T follicular helper cell (primary cell): ENCODE results near the gene PRMT1.

Experiments used
- DNase-seq: peaks from one replicate; pipeline ENCODE4 v3.0.0-alpha.2; 2020; ENCODE audit warnings: low read depth

Gene PRMT1

GRCh38 chr19:49651029-49651819 lies 25.8 kb upstream of the PRMT1 start:
- DNase-seq = no peak

- no peak for DNase-seq
These were observed 25.1 kb upstream of the PRMT1 start for GRCh38 chr19:49651820-49652550.

GRCh38 chr19:49652551-49653465 lies 24.3 kb upstream of the PRMT1 start:
- no peak for DNase-seq

DNA sequence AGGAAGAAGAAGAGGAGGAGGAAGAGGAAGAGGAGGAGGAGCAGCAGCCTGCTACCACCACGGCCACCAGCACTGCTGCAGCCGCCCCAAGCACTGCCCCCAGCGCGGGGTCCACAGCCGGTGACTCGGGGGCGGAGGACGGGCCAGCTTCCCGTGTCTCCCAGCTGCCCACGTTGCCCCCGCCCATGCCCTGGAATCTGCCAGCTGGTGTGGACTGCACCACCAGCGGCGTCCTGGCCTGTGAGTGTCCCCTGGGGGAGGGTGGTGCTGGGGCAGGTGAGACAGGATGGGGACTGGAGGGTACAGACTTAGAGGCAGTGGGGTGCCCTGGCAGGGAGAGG lies 23.6 kb upstream of the PRMT1 start:
- no peak for DNase-seq

DNA sequence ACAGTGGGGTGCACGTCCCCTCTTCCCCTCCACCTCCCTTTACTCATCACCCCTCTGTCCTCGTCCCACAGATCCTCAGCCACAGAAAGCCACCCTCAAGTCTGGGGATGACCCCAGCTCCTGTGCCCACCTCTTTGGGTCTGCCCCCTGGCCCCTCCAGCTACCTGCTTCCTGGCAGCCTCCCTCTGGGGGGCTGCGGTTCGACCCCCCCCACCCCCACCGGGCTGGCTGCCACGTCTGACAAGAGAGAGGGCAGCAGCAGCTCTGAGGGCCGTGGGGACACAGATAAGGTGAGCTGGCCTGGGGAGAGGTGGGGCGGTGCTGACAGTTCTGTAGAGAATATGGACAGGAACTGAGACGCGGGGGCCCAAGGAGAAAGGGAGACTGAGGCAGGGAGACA lies 22.5 kb upstream of the PRMT1 start:
- no peak for DNase-seq

DNA sequence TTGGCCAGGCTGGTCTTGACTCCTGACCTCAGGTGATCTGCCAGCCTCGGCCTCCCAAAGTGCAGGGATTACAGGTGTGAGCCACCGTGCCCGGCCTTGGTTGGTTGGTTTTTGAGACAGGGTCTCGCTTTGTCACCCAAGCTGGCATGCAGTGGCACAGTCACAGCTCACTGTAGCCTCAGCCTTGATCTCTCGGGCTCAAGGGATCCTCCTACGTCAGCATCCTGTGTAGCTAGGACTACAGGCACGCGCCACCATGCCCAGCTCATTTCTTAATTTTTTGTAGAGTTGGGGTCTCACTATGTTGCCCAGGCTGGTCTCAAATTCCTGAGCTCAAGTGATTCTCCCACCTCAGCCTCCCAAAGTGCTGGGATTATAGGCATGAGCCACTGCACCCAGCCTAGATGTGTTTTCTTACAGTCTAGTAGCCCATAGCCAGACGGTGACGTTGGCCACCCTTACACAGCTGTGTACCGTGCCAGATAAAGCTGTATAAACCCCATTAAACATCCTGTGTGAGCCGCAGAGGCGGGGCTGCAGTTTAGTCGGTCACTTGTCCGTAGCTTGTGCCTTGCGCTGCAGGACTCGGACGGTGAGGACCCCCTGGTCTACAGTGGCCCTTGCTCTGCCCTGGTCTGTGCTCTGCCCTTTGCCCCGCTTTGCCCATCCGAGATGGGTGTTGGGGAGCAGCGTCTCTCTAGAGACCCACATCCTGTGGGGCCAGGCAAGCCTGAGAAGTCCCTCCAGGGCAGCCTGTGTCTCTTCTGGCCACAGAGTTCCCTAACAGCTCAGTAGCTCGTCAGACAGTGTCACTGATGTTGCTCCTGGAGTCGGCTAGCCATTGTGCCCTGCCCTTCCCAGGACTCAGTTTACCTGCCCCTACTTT lies 21.3 kb upstream of the PRMT1 start:
- no peak for DNase-seq

DNA sequence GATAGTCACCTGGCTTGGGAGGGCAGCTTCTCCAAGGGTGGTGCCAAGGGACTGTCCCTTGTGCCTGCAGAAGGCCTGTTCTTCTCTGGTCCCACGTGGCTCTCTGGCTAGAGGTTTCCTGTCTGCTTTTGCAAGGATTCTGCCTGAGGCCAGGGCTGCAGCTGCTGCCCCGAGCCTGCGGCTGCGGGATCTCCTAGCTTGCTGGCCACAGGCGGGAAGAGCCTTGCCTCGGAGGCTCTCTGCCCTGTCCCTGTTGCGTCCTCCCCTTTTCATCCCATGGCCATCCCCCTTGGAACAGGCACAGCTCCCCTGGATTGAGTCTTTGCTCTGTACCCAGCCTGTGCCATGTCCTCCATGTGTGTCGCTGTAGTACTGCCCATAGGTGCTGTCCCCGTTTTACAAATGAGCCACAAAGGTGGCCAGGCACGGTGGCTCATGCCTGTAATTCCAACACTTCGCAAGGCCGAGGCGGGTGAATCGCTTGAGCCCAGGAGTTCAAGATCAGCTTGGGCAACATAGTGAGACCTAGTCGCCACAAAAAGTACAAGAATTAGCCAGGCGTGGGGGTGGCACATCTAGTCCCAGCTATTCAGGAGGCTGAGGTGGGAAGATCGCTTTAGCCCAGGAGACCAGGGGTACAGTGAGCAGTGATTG lies 20.5 kb upstream of the PRMT1 start:
- no peak for DNase-seq

DNA sequence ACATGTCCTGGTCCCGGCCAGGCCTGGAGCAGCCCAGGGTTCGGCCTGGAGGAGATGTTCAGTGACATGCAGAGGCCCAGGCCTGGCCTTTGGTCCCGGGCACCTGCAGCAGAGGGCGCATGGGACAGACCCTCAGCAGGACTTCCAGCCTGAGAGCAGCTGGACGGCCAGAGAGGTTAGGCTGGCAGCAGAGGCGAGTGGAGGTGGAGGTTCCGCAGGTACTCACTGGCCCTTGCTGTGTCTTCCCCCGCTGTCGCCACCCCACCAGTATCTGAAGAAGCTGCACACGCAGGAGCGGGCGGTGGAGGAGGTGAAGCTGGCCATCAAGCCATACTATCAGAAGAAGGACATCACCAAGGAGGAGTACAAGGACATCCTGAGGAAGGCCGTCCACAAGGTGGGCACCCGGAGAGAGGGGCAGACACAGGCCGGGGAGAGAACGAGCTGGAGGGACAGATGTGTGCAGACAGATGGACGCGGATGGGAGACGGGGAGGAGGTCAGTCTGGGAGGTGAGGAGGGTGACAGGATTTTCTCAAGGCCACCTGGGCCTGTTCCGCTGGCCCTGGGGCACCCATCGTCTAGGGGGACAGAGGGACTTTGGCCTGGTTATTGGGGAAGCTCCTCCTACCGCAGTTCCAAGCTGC lies 19.5 kb upstream of the PRMT1 start:
- DNase-seq = no peak

- DNase-seq = no peak
These were observed 18.9 kb upstream of the PRMT1 start for GRCh38 chr19:49658139-49658517.

- DNase-seq = no peak
These were observed 18.3 kb upstream of the PRMT1 start for GRCh38 chr19:49658566-49659442.

- DNase-seq = no peak
These were observed 16.6 kb upstream of the PRMT1 start for GRCh38 chr19:49660338-49660961.

DNA sequence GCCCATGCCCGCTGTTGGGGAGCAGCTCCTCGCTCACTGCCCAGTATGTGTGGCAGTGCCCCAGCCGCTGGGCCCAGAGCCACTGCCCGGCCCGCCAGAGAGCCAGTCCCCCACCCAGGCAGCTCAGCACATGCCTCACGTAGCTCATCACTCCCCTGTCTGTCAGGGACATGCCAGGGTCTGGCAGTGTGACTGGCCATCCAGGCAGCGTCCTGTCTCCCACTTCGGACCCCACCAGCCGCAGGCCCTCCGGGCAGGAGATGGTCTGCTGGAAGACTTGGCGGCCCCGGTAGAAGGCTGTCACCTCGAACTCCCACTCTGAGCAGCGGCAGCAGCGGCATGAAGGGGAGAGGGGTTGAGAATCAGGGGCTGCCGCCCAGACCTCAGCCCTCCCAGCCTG lies 15.1 kb upstream of the PRMT1 start:
- DNase-seq = no peak

DNA sequence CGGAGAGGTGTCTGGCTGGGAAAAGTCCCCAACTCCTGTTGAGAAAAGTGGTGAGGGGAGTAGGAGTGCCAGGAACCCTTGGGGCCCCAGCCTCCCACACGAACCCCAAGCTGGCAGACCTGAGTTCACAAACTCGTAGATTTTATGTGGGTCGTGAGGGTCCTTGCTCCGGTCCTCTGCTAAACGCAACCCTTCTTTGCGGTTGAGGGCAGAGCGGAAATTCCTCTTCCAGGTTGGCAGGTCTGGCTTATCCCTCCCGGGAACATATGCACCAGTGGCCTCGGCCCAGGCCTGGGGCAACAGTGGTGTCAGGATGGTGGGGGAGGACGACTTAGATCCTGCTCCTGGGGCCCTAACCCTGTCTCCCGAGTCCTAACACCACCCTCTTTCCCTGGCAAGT lies 13.8 kb upstream of the PRMT1 start:
- no peak for DNase-seq

DNA sequence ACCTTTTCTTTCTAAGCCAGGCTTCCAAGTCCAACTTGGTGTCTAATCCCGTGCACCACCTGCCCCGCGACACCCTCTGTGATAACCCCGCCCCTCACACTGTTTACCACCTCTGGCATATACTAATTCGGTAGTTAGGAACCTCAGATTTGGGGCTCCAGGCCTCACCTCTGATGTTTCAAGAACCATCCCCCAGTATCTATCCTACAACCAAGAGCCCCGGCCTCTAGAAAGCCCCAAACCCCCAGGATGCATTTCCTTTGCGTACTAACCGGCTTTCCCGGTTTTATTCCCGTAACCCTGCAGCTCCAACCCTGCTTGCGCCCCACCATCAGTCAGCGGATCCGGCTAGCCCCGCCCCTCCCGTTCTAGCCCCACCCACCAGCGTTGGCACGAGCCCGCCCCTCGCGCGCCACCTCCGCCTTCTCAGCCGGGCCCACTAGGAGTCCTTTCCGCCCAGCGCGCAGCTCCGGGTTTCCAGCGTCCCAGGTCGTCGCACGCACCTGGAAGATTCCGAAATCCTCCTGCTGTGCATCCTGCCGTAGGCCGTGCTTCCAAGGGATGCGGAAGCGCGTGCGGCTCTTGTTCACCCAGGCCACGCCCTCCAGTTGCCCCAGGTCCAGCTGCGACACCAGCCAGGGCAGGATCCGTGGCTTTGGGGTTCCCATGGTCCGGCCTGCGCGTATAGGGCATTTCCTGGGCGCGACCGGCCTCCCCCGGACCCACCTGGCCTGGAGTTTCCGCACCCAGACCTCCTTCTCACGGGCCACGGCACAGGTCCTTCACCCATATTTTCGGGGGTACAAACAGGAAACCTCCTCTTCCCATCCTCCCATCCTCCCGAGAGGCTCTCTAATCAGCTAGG lies 12.7 kb upstream of the PRMT1 start:
- DNase-seq = peak; percentile 90

- no peak for DNase-seq
These were observed 12.1 kb upstream of the PRMT1 start for GRCh38 chr19:49665036-49665350.

GRCh38 chr19:49665351-49666119 lies 11.5 kb upstream of the PRMT1 start, which contains the start of the genes BCL2L12 and IRF3:
TSS of gene BCL2L12 (plus strand) at chr19:49665933. CDS start at chr19:49666693, 760 bp downstream.
TSS of gene IRF3 (minus strand) at chr19:49665857. CDS start at chr19:49664838, 1,019 bp downstream.
- peak; percentile 100 for DNase-seq

DNA sequence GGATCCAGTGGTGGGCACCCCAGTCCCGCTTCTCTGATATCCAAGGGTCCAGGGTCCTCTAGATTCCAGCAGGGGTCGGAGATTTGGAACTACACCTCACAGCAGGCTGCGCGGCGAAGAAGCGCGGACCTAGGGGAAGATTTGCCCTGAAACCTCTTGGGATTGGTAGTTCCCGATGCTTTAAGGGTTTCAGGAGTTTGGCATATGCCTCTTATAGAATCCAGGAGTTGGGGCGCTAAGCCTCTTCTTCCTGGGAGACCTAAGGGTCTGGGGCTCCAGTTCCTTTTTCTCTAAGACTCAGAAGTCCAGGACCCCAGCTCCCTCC lies 11.0 kb upstream of the PRMT1 start:
- DNase-seq = no peak
